Upper lobe of right lung (tissue), 1 donor: ENCODE results near the gene GALNT2. TPM values are rescaled to one million over a fixed set of nuclear protein-coding genes. Genes with fewer than 3 reads are reported as not detected.

Experiments
- ATAC-seq: fragments of 200-7000 bp; cut with Tn5 transposase; one replicate; pipeline ENCODE4 v1.9.1; 2020; ENCODE audit warnings: mild to moderate bottlenecking, moderate library complexity
- DNase-seq: peaks from one replicate; pipeline ENCODE4 v3.0.0-alpha.2; 2020
- H3K27ac ChIP-seq: fragments of 200-600 bp; one replicate; pipeline ENCODE4 v1.8.0; 2022
- H3K27me3 ChIP-seq: fragments of 200-600 bp; one replicate; pipeline ENCODE4 v1.8.0; 2022; ENCODE audit warnings: mild to moderate bottlenecking
- H3K36me3 ChIP-seq: fragments of 200-600 bp; one replicate; pipeline ENCODE4 v1.8.0; 2022
- H3K4me1 ChIP-seq: fragments of 200-600 bp; one replicate; pipeline ENCODE4 v1.8.0; 2022
- H3K4me3 ChIP-seq: fragments of 200-600 bp; one replicate; pipeline ENCODE4 v1.8.0; 2022; ENCODE audit warnings: mild to moderate bottlenecking
- H3K9me3 ChIP-seq: fragments of 200-600 bp; one replicate; pipeline ENCODE4 v1.8.0; 2022
- CTCF ChIP-seq: fragments of 200-600 bp; IDR thresholded peaks from one replicate; pipeline ENCODE4 v1.8.0; 2022; ENCODE audit warnings: antibody characterized with exemption
- intact Hi-C: fragments of 100-400 bp; cut with DNase I; formaldehyde crosslinking; loops from one replicate; pipeline ENCODE4 v1.11.0; 2022
- total RNA-seq: library from RNA; stranded (reverse); fragmentation: NEBNext Ultra II Directional; extraction: Animal tissue kit (Norgen Biotek cat#: 25700); gene quantifications from one replicate; pipeline ENCODE4 v1.2.1, GENCODE V29; 2021
- donor health status: DM: no; HTN: yes; CAD: no; lungs with severe emphysema.

GALNT2 gene
- total RNA-seq, 1 donor from 2014 or later: 55.1 TPM

- no peak for TF ChIP-seq CTCF
- no peak for DNase-seq
- intact Hi-C loops: no loop called here
- H3K9me3 ChIP-seq: no peaks in the 10 kb centered on the region
- H3K4me3 ChIP-seq: peak overlapping the region; percentile 9
- peak; percentile 14 for ATAC-seq
- peaks cover 4% of the 10 kb centered on the region for H3K4me1 ChIP-seq
- H3K27ac ChIP-seq: no peak overlapping the region
- no peaks in the 10 kb centered on the region for H3K27me3 ChIP-seq
- no peaks in the 10 kb centered on the region for H3K36me3 ChIP-seq
Measured at GRCh38 chr1:230169454-230170152, 102.6 kb downstream of the GALNT2 start.

GRCh38 chr1:230170153-230170547 lies 103.1 kb downstream of the GALNT2 start:
- H3K27ac ChIP-seq: no peak overlapping the region
- H3K4me3 ChIP-seq: no peak overlapping the region
- no peak for TF ChIP-seq CTCF
- no peaks in the 10 kb centered on the region for H3K36me3 ChIP-seq
- intact Hi-C loops: no loop called here
- H3K4me1 ChIP-seq: peaks cover 4% of the 10 kb centered on the region
- H3K9me3 ChIP-seq: no peaks in the 10 kb centered on the region
- no peak for DNase-seq
- ATAC-seq: no peak
- no peaks in the 10 kb centered on the region for H3K27me3 ChIP-seq

GRCh38 chr1:230170622-230171021 lies 103.6 kb downstream of the GALNT2 start:
- no peak overlapping the region for H3K27ac ChIP-seq

GRCh38 chr1:230171356-230172015 lies 104.4 kb downstream of the GALNT2 start:
- Histone ChIP-seq H3K36me3 (no peaks in the 10 kb centered on the region), H3K4me3 (no peak overlapping the region), H3K9me3 (no peaks in the 10 kb centered on the region), H3K27me3 (no peaks in the 10 kb centered on the region), H3K4me1 (peaks cover 4% of the 10 kb centered on the region), H3K27ac (no peak overlapping the region)
- intact Hi-C loops: no loop called here
- TF ChIP-seq CTCF: no peak
- no peak for ATAC-seq
- DNase-seq: no peak

More at GRCh38 chr1:230170622-230171021, 103.6 kb downstream of the GALNT2 start:
- Histone ChIP-seq H3K4me1 (peaks cover 4% of the 10 kb centered on the region), H3K9me3 (no peaks in the 10 kb centered on the region), H3K36me3 (no peaks in the 10 kb centered on the region), H3K4me3 (no peak overlapping the region), H3K27me3 (no peaks in the 10 kb centered on the region)
- TF ChIP-seq CTCF: no peak
- DNase-seq (no peak), ATAC-seq (no peak)
- intact Hi-C loops: no loop called here

GRCh38 chr1:230172016-230172537 lies 105.0 kb downstream of the GALNT2 start:
- no peaks in the 10 kb centered on the region for H3K36me3 ChIP-seq
- no peak overlapping the region for H3K27ac ChIP-seq
- H3K4me3 ChIP-seq: no peak overlapping the region
- ATAC-seq: no peak
- no peak for DNase-seq
- H3K9me3 ChIP-seq: no peaks in the 10 kb centered on the region
- no peaks in the 10 kb centered on the region for H3K27me3 ChIP-seq
- TF ChIP-seq CTCF: no peak
- intact Hi-C loops: no loop called here
- H3K4me1 ChIP-seq: peaks cover 4% of the 10 kb centered on the region
